Measurements from ENCODE around the gene HIF1AN.
"Not testable (repeated sequence)": the region's sequence is repeated elsewhere in the genome, so short reads cannot be mapped to it uniquely, and the experiment has no call there.

Gene HIF1AN

GRCh38 chr10:100567249-100567648 lies 31.5 kb downstream of the HIF1AN start:
- no peak for DNase-seq (ENCODE audit: low read depth)

- no peak for DNase-seq (ENCODE audit: low read depth)
Observed at GRCh38 chr10:100567826-100568225, 32.1 kb downstream of the HIF1AN start.

GRCh38 chr10:100568912-100569311 lies 33.2 kb downstream of the HIF1AN start:
- no peak for DNase-seq (ENCODE audit: low read depth)

DNA sequence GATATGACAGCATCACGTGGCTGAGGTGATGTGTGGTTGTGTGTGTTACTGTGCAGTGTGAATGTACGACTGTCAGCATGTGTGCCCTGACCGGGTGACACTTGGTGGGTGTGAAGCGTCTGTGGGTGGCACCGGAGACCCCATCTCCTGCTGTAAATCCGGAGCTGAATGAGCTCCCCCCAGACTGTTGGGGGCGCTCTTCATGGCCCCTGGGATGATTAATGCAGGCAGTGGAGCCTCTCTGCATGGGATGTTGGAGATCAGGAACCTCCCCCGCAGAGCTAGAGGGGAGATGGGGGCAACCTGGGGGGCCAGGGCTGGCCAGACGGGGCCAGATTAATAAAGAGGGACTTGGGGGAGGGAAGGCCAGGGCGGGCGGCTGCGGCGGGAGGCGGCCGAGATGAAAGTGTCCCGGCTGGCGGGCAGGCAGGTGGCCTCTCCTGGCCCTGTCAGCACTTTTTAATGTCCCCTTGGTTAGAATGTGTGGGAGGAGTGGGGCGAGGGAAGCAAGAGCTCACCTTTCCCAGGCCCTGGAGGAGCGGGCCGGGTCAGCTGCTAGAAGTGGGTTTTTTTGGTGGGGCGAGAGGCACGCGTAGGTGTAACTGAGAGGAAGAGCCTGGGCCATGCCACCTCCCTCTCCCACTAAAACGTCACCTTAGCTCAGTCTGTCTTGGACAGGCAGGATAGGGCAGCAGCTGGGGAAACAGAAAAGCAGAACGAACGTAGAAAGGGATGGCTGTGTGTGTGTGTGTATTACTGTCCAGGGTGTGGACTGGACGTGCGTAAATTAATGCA lies 34.1 kb downstream of the HIF1AN start:
- DNase-seq (ENCODE audit: low read depth), result no peak

- DNase-seq (ENCODE audit: low read depth), result no peak
Observed at GRCh38 chr10:100570506-100570905, 34.8 kb downstream of the HIF1AN start.

- DNase-seq (ENCODE audit: low read depth), result no peak
Observed at GRCh38 chr10:100571084-100571856, 35.5 kb downstream of the HIF1AN start.

GRCh38 chr10:100575146-100575545 lies 39.4 kb downstream of the HIF1AN start:
- DNase-seq (ENCODE audit: low read depth), result not testable (repeated sequence)

DNA sequence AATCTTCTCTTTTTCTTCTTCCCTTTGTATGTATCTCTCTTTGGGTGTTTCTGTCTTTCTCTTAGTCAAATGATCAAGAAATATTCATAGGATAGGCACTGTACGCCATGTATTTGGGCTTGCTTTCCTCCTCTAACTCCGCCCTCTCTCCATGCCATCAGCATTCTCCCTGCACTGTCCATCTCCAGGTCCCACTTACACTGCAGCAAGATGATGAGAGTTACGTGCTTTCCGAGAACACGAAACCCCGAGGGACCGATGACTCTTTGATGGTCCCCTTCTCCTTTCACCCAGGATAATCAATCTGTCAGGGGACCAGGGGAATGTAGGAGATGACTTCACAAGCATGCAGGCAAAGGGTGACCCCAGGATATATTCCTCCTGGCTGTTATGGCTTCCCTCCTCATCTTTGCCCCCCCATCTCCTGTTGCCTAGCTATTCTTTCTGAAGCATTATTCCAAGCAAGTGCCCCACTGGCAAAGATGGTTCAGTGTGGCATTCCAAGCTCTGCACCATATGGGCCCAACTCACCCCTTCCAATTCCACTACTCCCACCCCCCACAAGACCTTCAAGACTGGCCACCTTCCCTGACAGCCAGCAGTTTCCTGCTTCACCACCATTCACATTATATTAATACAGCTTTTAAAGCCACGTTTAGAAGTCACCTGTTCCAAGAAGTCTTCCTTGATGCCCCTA lies 40.0 kb downstream of the HIF1AN start:
- no peak for DNase-seq (ENCODE audit: low read depth)

DNA sequence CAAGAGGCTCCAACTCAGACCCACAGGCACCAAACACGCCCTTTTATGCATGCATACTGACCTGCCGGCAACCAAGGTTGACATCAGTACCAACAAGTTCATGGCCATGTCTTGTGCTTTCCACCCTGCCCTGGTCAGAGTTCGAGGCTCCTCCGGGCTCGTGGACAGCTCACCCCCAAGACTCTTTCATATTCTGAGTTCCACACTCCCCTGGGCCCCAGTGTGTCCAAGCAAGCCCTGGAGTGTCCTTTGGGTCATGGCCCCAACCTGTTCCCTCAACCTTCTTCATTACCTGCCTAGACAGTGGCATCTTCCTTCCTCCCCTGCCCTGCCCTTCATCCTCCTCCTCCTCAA lies 40.5 kb downstream of the HIF1AN start:
- no peak for DNase-seq (ENCODE audit: low read depth)

DNA sequence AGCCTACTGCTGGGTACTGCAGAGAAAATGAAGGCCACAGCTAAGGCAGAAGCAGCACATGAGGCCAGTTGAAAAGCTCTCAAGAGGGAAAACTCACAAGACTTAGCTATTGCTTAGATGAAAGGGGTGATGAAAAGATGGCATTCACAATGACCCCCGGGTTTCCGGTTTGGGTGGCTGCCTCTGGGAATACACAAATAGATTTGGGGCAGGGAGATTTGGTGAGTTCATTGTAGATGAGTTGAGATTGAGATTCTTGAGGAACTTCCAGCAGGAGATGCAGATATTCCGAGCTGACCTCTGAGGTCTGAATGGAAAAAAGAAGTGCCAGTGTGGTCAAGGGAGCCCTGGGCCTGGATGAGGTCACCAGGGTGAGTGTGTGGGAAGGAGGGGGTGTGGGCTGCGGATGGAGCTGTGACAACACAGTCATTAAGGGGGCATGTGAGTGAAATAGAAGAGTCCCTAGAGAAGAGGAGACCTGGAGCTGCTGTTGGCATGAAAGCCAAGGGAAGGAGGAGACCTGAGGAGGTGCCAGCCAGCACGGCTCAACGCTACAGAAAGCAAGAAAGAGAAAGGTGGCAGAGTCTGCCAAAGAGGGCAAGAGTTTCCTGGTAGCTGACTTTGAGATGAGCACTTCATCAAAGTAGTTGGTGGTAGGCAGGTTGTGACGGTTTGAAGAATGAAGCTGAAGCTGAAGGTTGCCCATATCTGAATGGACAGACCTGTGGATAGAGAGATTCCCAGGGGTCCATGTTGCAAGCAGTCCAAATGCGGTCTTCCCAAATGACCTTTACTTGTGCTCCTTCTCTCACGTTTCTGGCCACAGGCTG lies 43.7 kb downstream of the HIF1AN start:
- DNase-seq (ENCODE audit: low read depth), result no peak

DNA sequence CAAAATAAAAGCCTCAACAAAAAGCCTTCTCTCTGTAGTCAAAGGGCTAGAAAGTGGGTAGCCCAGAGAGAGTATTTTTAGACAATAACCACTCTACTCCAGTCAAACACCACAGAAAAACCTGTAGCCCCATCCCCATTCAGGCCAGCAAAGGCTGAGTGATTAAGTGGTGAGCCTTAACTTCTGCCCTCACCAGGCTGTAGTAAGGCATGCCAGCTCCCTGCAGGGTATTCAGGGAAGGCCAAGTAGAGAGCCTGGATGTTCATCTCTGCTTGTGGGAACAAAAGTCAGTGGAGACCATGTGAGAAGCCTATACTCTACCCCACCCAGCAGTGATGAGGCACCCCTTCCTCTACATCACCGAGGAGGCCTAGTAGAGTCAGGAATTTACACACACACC lies 51.2 kb downstream of the HIF1AN start:
- DNase-seq (ENCODE audit: low read depth), result no peak

GRCh38 chr10:100598166-100598565 lies 62.4 kb downstream of the HIF1AN start:
- no peak for DNase-seq (ENCODE audit: low read depth)

DNA sequence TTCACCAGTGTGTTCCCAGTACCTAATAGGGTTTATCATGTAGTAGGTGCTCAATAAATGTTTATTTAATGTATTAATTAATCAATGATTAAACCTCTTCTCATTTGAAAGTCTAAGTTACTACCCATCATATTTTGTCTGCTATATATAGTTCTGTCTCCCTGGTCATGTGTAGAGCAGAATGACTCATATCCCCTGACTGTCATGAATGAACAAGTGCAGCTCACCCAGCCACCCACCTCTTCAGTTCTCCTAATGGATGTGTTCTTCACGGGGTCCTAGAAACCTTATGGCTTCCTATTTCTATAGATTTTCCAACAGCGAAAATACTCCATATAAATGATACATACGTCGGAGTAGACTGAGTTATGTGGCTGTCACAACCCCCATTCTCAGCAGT lies 64.5 kb downstream of the HIF1AN start:
- no peak for DNase-seq (ENCODE audit: low read depth)

GRCh38 chr10:100607439-100607838 lies 71.7 kb downstream of the HIF1AN start:
- no peak for DNase-seq (ENCODE audit: low read depth)
